Sigmoid colon (tissue), 4 donors: ENCODE data around the gene TENT5C.

Experiments used
- CTCF ChIP-seq, 4 experiments: fragments of 450-650 bp in 3 of 4; fragments of 200-600 bp in 1 of 4; IDR thresholded peaks; one replicate each; pipeline ENCODE4 v1.5.1; 2016 to 2019; ENCODE audit warnings: antibody characterized with exemption in 4 of 4, mild to moderate bottlenecking in 3 of 4, moderate library complexity in 2 of 4
- POLR2AphosphoS5 ChIP-seq, 4 donors: sonication (generic); formaldehyde crosslinking; IDR thresholded peaks; one replicate each; pipeline ENCODE4 v1.6.1; 2017; ENCODE audit warnings: antibody characterized with exemption in 4 of 4

GRCh38 chr1:117657031-117657430, 51.2 kb downstream of the TENT5C start:
- TF ChIP-seq CTCF (IDR thresholded peaks at IDR 0.05) (no peak), POLR2AphosphoS5 (IDR thresholded peaks at IDR 0.05) (no peak)
